HG03159 (cell line): ENCODE measurements around the gene C22orf39.

Source experiments
- ATAC-seq: cut with Tn5 transposase; IDR thresholded peaks from one replicate; pipeline ENCODE4 v1.9.1; 2021; ENCODE audit warnings: mild to moderate bottlenecking, moderate library complexity; ENCODE audit not compliant: unreplicated experiment

The C22orf39 gene

DNA sequence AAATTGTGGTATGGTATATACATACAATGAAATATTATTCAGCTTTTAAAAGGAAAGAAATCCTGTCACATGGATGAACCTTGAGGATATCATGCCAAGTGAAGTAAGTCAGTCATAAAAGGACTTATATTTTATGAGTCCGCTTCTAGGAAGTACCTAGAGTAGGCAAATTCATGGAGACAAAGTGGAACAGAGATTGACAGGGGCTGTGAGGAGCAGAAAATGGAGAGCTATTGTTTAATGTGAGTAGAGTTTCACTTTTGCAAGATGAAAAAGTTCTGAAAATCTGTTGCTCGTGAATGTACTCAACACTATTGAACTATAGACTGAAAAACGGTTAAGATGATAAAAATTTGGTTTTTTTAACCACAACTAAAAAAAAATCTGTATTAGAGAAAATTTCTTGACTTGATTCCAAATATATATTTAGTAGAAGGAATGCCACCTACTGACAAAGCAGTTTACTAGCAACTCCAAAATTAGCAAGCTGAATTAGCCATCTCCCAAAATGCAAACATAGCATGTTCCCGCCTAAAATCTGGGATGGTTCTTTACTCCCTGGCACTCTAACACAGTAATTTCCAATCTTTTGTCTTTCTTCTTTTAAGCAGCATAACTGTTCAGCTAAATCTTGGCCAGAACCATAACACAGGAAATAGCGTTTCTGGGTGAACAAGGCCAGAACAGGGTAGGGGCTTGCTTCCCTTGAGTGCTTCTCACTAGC lies 30.0 kb upstream of the C22orf39 start:
- ATAC-seq = no peak

DNA sequence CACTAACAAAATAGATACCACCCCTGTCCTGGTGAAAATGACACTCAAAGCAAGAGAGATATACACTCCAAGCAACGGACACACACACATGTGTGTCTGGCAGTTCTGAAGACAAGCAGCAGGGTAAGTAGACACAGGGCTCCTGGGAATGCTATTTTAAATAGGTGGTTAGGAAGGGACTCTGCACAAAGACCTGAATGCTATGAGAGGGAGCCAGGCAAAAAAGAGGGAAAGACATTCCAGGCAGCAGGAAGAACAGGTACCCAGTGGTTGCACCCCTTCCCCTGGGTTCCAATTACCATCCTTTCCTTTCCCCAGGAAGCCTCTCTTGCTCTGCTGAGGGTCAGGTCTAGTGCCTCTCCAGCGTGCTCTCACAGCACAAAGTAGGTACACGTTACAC lies 28.5 kb upstream of the C22orf39 start:
- no peak for ATAC-seq

DNA sequence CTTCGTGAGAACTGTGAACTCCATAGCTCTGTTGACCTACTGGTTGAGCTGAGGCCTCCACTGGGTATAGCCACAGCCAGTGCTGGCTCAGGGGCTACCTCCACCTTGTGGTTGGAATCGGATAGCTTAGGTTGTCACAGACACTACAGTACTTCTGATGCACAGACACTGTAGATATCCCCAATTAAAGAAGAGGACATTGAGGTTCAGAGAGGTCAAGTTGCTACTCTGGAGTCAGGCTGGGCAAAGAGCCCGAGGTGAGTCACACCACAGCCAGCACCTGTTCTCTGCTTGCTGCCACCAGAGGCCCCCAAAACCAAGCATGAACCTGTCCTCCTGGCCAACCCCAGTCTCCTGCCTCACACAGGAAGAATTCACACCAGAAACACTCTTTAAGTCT lies 26.1 kb upstream of the C22orf39 start:
- ATAC-seq = no peak

DNA sequence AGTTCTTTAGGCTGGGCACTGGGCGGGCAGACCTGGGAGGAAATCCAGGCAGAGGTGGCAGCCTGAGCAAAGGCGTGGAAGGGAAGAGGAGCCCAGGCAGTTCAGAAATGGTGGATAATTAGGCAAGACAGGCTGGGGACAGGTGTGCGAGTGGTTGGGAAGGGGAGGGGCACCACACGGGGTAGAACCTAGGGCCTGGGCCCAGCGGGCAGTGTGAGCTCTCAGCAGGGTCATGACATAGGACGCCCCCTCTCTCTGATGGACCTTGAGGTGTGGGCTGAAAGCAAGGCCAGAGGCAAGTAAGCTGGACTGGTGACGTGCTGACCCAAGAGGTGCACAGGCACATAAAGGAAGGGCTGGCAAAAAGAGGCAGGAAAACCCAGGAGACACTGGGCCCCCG lies 24.7 kb upstream of the C22orf39 start:
- no peak for ATAC-seq

DNA sequence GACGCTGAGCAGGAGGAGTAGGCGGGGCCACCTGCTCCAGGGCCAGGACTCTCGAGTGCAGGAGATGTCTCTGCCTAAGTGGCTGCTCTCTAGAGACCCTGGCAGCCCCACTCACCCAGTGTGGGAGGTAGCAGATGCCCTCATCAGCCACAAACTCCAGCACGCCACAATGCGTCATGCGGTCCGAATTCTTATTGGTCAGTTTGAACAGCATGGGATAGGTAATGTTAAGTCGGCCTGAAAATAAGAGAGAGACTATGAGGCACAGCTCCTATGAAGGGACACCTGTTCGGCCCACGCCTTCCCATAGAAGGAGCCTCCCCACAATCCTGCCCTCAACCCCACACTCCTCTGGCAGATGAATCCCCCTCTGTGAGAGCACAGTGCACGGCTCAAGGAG lies 24.1 kb upstream of the C22orf39 start:
- ATAC-seq = no peak

DNA sequence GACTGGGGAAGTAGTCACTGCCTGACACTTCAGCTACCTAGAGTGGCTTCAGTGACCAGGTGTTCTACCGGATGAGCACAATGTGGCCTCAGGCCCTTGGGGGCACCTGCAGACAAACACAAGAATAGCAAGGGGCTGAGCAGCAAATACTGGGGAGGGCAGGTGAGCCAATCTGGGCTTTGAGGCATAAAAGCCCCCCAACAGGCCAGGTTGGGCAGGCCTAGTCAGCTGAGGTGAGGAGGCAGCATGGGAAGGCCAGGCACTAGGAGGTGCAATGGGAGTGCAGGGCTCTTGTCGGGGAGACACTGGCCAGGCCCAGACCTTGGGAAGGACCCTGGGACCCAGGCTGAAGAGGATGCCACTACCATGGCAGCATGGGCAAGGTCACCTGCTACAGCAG lies 22.5 kb upstream of the C22orf39 start:
- ATAC-seq = no peak

DNA sequence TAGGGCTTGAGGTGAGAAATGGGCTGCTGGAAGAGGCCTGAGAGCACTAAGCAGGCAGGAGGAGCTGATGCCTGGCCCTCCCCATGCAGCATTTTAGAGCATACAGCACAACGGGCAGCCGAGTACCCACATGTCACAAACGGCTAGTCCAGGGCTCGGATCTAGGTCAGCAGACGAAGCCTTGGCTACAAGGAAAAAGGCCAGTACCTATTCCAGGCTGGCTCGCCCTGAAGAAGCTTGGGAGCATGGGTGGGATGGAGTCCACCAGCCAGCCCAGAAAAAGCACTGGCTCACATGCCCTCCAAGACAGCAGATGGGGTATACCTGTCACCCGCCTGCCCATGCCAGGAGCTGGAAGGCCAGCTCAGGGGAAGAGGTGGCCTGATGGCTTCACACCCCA lies 21.9 kb upstream of the C22orf39 start:
- no peak for ATAC-seq

DNA sequence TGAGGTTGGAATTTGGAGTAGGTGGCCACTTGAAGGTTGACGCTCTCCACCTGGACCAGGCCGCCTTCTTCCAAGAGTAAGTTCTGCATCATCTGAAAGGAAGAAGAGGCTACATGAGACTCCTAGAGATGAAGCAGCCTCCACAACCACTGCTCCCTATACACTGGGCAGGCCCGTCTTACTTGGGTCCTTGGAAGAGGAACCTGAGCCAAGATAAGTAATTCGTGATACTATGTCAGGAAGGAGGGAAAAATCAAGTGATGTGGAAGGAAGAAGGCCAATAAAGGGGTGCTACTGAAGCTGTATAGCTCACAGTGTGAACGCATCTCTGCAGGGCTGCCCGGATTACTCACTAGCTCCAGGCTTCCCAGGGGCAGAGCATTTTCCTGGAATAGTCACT lies 20.4 kb upstream of the C22orf39 start:
- ATAC-seq = no peak

DNA sequence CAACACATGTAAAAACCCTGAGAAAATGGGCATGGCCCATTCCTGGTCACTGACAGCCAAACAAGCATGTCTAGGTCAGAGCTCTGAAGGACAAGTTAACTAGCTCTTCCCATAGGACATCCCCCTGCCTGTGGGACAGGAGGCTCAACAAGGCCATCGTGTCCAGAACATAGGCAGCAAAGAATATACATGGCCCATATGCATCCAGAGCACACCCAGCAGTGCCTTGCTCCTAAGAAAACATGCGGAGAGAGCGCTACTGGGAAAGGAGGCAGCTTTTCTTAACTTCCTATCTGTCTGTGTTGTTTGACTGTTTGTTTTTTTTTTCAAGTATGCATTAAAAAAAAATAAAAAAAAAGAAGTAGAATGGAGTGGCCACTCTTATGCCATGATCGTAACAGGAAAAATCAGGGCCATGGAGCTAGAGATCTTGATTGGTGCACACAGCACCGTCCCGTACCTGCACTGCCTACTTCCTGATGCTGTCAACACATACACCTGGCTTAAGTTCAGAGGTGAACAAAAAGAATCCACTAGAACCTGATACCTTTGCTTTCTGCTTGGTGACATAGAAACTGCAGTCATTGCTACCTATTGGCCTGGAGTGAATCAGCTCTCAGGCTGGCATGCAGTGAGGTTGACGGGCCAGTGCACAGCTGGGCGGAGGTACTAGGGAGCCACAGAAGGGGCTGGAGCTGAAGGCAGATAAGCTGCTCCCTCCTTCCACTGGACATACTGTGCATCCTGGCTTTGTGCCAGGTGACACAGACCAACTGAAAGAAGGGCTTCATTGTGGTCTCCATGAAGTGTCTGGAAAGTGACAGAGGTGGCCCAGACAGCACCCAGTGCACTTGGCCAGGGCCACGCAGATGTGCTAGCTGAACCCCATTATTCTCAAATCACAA lies 19.6 kb upstream of the C22orf39 start:
- no peak for ATAC-seq

DNA sequence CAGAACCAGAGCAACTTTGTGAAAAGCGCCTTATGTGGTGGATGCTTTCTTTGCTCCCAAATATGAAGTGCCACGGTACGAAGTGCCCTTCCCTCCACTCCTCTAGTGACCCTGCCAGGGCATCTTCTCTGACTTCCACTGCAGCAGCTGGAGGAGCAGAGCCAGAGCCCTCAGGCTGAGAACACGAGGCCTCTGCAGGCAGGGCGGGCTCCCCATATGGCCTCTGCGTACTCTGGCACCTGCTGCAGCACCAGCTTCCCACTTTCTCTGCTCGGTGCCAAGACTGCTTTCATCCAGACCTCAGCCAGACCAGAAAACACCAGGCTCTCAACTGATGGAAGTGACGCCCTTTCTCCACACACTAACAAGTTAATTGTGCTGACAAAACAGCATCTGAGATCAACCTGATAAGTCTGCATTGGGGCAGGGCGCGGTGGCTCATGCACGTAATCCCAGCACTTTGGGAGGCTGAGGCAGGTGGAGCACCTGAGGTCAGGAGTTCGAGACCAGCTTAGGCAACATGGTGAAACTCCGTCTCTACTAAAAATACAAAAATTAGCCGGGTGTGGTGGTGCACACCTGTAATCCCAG lies 18.7 kb upstream of the C22orf39 start:
- no peak for ATAC-seq

DNA sequence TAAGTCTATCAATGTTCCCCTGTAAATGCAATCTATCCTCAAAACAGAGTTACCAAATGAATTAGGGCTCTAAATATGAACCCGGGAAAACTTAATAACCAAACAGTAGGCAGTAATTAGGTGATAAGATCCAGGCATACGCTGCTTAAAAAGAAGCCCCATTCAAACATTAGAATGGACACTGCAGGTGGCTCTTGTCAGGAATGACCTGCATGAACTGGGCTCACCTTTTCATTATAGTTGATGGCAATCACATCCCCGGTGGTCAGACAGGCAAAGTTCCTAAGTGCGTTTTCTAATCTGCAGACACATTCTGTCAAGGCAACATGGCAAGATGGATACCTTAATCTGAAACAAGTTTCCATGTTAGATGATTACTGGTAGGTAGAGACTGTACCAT lies 17.5 kb upstream of the C22orf39 start:
- no peak for ATAC-seq

DNA sequence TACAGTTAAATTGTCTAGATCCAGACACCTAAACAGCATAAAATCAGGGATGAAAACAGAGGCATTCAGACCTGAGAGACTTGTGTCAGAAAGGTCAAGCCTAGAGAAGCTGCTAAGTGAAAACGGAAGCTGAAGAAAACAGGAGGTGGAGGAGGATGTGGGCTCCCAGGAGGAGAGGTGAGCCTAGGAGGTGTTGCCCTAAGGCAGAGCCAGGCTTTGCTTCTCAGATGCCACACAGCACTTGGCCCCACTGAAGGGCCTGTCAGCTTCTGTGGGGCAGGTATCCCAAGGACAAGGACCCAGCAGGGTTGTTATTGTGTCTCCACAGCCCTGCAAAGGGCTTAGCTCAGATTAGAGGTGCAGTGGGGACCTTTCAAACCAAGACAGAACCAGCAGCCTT lies 17.0 kb upstream of the C22orf39 start:
- no peak for ATAC-seq

DNA sequence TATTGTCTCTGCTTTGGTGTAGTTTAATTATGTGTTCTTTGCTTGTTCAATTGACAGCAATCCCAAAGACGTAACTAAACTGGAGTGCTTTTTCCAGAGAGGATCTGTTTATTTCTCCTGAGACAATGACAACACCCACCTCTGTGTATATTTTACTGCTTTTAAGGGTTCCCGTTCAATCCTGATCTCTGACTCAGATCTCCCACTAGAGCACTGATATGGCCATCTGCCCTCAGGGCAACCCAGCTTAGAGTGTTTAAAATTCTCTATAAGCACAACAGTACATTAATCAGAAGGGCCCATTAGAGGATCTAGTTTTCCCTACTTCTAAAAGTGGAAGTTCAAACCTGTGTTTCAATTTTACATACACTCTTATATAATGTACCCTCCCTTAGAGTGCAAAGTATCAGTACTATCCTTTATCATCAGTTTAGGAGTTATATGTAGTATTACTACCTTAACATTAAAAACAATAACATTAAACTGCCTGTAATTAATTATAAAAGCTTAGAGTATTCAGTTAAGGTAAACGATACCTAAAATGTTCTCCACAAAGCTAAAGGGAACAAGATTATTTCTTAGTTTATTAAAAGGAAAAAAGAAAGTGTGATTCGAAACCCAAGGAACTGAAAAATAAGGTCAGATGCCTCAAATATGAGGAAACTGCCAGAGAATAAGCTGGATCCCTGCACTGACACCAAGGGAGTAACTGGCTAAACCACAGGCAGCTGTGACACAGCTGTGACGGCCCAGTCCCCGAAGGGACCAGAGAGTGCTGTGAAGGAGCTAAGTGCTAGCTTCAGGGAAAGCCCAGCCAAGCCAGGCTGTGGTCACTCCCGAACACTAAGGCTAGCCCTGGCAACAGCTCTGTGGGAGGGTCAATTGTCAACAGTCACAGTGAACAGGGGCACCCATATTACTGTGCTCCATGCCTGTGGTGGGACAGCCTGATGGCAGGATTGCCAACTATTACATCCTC lies 16.3 kb upstream of the C22orf39 start:
- no peak for ATAC-seq

DNA sequence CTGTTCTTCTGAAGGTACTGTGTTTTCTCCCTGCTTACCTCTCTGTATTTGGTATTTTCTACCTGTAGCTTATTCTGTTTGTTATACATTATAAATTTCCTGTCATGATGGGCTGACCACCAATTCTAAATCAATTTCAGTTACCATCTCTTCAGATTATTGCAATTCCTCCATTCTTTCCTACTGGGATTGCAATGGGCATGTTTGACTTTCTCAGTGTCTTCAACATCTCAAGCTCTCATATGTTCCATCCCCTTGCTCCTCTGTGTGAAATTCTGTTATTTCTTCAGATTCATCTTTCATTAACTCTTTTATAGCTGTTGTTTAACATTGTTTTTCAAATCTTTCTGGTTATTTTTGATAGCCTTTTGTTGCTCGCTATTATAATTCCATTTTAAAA lies 15.5 kb upstream of the C22orf39 start:
- ATAC-seq = no peak

DNA sequence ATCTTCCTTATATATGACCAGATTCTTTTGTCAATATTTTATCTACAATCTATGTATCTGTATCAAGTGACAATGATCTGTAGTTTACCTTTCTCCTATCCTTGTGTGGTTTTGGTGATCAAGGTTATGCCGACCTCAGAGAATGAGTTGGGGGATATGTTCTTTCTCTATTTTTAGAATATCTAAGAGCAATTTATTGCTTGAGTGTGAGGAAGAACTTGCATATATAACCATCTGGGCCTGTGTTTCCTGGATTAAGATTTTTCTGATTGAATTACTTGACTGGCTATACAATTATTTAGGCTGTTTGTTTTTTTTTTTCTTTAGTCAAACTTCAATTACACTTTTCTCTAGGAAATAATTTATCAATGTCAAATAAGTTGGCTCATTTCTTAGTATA lies 14.0 kb upstream of the C22orf39 start:
- no peak for ATAC-seq

DNA sequence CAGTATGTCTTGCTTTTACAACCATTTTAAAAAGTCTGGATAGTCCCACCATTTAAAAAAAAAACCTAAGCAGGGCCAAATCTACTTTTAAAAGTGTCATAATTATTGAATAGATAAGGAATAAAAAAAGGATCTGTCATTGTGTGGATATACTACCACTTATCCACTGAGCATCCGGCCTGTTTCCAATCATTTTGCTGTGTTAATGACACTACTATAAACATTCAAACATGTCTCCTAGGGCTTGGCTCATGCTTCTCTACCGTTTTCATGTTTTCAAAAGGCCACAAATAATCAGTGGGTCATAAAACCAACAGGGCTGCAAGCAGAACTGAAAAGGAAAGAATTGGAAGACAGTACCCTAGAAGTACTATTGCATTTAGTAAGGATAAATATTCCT lies 12.5 kb upstream of the C22orf39 start:
- ATAC-seq = no peak

DNA sequence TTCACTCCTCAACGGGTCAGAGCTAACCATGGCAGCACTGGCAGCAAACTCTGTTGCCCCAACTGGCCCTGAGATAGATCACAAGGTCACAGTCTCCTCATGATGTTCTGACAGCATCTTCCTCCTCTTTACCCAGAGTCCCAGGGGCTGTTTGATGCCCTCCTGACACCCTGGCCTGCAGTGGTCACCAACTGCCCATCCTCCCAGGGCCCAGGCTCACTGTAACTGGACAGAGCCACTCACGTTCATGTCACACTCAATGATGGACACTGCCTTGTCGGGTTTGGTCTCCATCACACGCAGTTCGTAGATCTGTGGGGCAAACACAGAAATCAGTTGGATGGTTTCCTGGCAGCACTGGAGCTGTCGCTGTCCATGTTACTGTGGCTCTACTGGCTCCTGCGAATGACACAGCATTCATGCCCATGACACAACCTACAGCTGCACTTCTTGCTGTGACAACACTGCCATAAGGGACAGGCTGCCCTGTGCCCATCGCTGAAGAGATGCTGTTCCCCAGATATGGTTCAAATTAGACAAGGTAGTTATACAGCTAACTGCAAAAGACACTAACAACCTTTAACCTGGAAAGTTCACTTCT lies 10.4 kb upstream of the C22orf39 start:
- ATAC-seq = no peak

DNA sequence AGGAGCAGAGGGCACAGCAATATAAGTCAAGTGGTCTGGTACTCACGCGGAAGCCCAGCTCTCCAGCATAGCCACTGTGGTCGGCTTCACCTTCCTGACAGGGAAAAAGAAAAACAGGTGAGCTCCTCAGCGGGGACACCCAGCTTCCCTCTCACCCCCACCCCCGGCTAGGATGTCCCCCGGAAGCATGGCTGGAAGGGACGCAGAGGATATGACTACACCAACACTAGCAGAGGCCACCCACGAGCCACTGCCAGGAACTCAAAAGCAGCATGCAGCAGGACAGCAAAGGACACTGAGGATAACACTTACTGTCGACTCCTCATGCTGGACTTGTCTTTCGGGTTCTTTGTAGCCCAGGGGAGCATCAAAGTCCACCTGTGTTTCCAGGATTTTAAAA lies 9.0 kb upstream of the C22orf39 start:
- ATAC-seq = no peak

DNA sequence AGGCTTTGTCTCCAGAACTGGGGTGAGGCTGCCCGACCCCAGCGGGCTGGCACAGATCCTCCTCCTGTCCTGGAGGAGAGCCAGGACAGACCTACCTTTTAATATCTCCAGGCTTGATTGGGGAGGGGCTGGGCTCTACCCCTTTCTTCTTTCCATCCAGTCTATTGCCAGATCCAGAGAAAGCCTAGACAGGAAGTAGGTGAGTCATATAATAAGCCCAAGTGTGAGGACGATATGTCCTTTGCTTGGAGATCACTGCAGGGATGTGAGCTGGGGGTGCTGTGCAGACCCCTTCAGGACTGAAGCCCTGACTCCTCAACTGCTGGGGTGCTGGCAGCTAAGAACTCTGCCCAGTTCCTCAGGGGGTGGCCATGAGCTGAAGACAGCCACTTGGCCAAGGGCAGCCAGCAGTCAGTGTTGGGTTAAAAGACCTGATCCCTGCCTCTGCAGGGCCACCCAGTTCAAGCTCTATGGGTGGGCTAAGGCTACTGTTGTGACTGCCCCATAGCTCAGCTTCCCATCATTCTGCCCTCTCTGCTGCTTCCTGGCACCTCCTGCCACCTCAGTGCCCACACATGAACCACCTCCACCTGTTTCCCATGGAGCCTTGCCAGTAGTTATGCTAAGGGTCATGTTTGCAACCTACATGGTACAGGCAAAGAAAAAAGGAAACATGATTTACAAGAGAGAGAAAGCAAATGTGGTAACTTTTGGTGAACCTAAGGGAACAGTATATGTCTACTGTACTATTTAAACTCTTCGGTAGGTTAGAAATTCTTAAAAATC lies 8.3 kb upstream of the C22orf39 start:
- ATAC-seq = no peak

DNA sequence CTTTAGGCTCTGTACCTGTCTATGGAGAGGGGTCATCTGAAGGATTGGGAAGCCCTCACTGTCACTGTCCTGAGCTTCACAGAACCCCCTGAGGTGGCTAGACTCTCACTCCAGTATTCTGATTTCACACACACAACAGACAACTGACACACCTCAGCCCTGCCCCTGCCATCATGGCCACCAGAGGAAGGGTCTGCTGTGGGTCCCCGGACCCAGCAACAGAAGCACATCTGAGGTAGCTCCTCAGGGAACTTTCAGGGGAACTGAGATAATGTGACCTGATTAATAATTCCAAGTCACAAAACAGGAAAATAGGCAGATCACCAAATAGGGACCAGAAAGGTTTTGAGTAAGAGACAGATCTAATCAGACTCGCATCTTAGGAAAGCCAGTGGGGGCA lies 7.5 kb upstream of the C22orf39 start:
- ATAC-seq = no peak
